ENCODE results near the gene RER1. TPM values are rescaled to one million over a fixed set of nuclear protein-coding genes. Genes with fewer than 3 reads are reported as not detected.

Gene RER1
- total RNA-seq, 4 donors from 2014 or later, result 56.4 to 76.8 (median 66.8) TPM

DNA sequence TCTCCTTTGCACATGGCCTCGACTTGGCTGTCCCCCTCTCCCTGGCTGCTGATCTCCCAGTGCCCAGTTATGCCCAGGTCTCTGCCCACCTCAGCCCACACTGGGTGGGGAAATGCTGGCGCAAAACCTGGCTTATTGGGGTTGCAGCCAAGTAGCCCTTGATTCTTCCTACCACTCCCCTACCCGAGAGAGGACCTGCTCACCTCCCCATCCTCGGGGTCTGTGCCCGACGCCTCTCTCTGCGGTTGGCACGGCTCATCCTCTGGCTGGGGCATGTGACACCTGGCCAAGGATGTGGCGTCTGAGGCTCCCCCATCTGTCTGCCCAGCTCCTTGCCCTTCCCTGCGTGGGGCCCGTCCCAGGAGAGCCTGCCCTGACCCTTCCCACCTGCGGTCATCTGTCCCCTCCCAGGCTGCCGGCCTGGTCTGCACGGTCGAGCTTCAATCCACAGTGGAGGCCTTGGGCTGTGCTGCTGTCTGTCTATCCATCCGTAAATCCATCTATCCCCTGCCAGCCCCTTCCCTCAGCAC is 27.2 kb downstream of the RER1 start:
- Histone ChIP-seq H3K27ac (no peak overlapping the region), H3K27me3 (peaks cover 0 to 78% of the 10 kb centered on the region in 2 donors), H3K36me3 (no peaks in the 10 kb centered on the region), H3K4me3 (no peak overlapping the region), H3K4me1 (peaks cover 0 to 14% (median 9%) of the 10 kb centered on the region in 4 donors), H3K9me3 (peaks cover 0 to 17% (median 0%) of the 10 kb centered on the region in 4 donors)
- TF ChIP-seq, protein P1, sequence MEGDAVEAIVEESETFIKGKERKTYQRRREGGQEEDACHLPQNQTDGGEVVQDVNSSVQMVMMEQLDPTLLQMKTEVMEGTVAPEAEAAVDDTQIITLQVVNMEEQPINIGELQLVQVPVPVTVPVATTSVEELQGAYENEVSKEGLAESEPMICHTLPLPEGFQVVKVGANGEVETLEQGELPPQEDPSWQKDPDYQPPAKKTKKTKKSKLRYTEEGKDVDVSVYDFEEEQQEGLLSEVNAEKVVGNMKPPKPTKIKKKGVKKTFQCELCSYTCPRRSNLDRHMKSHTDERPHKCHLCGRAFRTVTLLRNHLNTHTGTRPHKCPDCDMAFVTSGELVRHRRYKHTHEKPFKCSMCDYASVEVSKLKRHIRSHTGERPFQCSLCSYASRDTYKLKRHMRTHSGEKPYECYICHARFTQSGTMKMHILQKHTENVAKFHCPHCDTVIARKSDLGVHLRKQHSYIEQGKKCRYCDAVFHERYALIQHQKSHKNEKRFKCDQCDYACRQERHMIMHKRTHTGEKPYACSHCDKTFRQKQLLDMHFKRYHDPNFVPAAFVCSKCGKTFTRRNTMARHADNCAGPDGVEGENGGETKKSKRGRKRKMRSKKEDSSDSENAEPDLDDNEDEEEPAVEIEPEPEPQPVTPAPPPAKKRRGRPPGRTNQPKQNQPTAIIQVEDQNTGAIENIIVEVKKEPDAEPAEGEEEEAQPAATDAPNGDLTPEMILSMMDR (IDR thresholded peaks at IDR 0.05), result no peak
- TF ChIP-seq POLR2A (IDR thresholded peaks at IDR 0.05) (no peak), EP300 (IDR thresholded peaks at IDR 0.05) (no peak)
- 69 to 77% methylated on average over 11 to 16 of the region's 16 CpGs for WGBS, 2 donors
- DNase-seq (ENCODE audit: low spot score in 2 of 2), result no peak

DNA sequence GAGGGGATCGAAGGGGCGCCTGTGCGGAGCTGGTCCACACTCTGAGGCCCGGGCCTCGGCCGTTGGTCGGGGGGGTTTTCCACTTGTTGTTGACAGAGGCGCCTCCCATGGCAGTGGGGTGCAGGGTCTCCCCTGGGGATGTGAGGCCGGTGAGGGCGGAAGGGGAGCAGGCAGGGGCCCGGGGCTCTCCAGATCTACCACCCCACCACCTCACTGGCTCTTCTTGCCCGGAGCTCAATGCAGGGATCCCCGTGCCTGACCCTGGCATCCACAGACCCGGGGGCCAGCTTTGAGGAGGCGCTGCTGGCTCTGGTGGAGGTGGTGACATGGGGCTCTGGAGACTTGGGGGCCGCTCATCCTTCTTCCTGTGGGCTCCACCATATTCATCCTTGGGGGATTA is 27.8 kb downstream of the RER1 start:
- DNase-seq (ENCODE audit: low spot score in 2 of 2), result no peak
- Histone ChIP-seq H3K4me3 (no peak overlapping the region), H3K9me3 (peaks cover 0 to 17% (median 0%) of the 10 kb centered on the region in 4 donors), H3K27ac (no peak overlapping the region), H3K27me3 (peaks cover 0 to 83% of the 10 kb centered on the region in 2 donors), H3K36me3 (no peaks in the 10 kb centered on the region), H3K4me1 (peaks cover 0 to 9% (median 3%) of the 10 kb centered on the region in 4 donors)
- 66 to 72% methylated on average over 15 to 16 of the region's 16 CpGs for WGBS, 2 donors
- TF ChIP-seq POLR2A (IDR thresholded peaks at IDR 0.05) (no peak), EP300 (IDR thresholded peaks at IDR 0.05) (no peak)
- TF ChIP-seq, protein P1 (IDR thresholded peaks at IDR 0.05), result no peak

DNA sequence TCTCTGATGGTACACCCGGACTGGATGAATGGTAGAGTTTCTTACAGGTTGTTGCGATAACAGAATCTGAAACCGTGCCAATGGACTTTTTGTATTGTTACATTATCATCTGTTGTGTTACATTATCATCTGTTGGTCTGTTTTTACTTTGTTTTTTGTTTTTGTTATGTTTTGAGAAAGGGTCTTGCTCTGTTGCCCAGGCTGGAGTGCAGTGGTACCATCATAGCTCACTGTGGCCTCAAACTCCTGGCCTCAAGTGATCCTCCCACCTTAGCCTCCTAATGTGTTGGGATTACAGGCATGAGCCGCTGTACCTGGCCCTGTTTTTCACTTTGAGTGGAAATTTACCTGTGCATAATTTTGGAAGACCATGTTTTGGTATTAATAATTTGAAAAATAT is 30.9 kb downstream of the RER1 start:
- Histone ChIP-seq H3K9me3 (peaks cover 0 to 17% (median 0%) of the 10 kb centered on the region in 4 donors), H3K27me3 (peaks cover 0 to 79% of the 10 kb centered on the region in 2 donors), H3K4me3 (no peak overlapping the region), H3K36me3 (no peaks in the 10 kb centered on the region), H3K4me1 (no peaks in the 10 kb centered on the region), H3K27ac (no peak overlapping the region)
- no peak for DNase-seq (ENCODE audit: low spot score in 2 of 2)
- WGBS, 2 donors, result 85 to 88% methylated on average over 4 of the region's 4 CpGs
- no peak for TF ChIP-seq EP300 (IDR thresholded peaks at IDR 0.05)
- TF ChIP-seq, protein P1 (IDR thresholded peaks at IDR 0.05), result no peak
- no peak for TF ChIP-seq POLR2A (IDR thresholded peaks at IDR 0.05)

DNA sequence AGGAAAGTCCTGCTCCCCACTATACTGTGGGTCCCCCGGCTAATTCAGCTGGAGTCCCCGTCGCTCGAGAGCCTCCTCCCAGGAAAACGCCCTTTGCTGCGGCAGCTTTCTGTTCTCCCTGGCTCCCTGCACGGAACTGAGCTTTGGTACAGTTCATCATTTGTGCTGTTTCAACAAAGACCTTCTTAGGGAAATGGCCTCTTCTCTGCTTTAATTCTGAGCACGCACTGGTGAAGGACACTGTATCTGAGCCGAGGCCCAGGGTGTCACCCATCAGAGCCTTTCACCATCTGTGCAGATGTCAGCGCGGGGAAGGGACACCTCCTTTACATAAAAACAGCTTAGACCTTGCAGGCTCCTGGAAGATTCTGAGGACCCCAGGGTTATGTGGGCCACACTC is 34.3 kb downstream of the RER1 start:
- H3K36me3 ChIP-seq, result no peaks in the 10 kb centered on the region
- no peak overlapping the region for H3K27ac ChIP-seq
- TF ChIP-seq EP300 (IDR thresholded peaks at IDR 0.05), result no peak
- TF ChIP-seq, protein P1 (IDR thresholded peaks at IDR 0.05), result no peak
- TF ChIP-seq POLR2A (IDR thresholded peaks at IDR 0.05), result no peak
- H3K27me3 ChIP-seq, result peaks cover 0 to 79% of the 10 kb centered on the region in 2 donors
- H3K4me1 ChIP-seq, result no peaks in the 10 kb centered on the region
- no peak overlapping the region for H3K4me3 ChIP-seq
- H3K9me3 ChIP-seq, result peaks cover 0 to 29% (median 0%) of the 10 kb centered on the region in 4 donors
- WGBS, 2 donors, result 56 to 57% methylated on average over 11 of the region's 11 CpGs
- no peak for DNase-seq (ENCODE audit: low spot score in 2 of 2)

DNA sequence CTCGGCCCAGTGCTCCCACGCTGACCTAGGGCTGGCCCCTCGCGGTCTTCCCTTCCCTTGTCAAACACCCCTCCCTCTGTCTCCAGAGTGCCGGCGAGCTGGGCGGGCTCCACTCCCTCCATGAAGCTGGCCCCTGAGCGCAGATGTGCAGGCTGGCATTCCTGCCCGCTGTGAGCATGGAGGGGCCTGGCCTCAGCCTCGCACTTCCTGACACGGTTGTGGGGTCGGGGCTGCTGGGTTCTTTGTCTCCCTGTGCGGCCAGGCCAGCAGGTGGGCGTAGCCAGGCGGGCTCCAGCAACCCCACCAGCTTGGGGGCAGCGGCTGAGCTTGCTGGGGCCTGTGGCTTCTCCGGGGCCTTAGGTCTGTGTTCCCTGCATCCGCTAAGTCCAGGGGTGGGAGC is 34.9 kb downstream of the RER1 start:
- no peak for DNase-seq (ENCODE audit: low spot score in 2 of 2)
- no peak overlapping the region for H3K4me3 ChIP-seq
- peaks cover 0 to 29% (median 0%) of the 10 kb centered on the region in 4 donors for H3K9me3 ChIP-seq
- no peaks in the 10 kb centered on the region for H3K36me3 ChIP-seq
- peaks cover 0 to 82% of the 10 kb centered on the region in 2 donors for H3K27me3 ChIP-seq
- no peak overlapping the region for H3K27ac ChIP-seq
- WGBS, 2 donors, result 40 to 61% methylated on average over 15 to 18 of the region's 18 CpGs
- TF ChIP-seq EP300 (IDR thresholded peaks at IDR 0.05) (no peak), POLR2A (IDR thresholded peaks at IDR 0.05) (no peak)
- TF ChIP-seq, protein P1 (IDR thresholded peaks at IDR 0.05), result no peak
- no peaks in the 10 kb centered on the region for H3K4me1 ChIP-seq
